WI38 (cell line): ENCODE results near the gene LPIN2.
"Not testable (repeated sequence)": the region's sequence is repeated elsewhere in the genome, so short reads cannot be mapped to it uniquely, and the experiment has no call there.

ENCODE experiments used
- H3K4me3 ChIP-seq: 2 replicates; pipeline ENCODE4 v1.5.1; 2011; ENCODE audit warnings: low read depth, mild to moderate bottlenecking, control low read depth, low read length
- TF ChIP-seq, protein P1 (sequence below): IDR thresholded peaks from 2 replicates; pipeline ENCODE4 v1.5.1; 2012; ENCODE audit warnings: low read depth, mild to moderate bottlenecking, control low read depth, low read length

Gene LPIN2

GRCh38 chr18:3032721-3033120 is 19.8 kb upstream of the LPIN2 start:
- TF ChIP-seq, protein P1, sequence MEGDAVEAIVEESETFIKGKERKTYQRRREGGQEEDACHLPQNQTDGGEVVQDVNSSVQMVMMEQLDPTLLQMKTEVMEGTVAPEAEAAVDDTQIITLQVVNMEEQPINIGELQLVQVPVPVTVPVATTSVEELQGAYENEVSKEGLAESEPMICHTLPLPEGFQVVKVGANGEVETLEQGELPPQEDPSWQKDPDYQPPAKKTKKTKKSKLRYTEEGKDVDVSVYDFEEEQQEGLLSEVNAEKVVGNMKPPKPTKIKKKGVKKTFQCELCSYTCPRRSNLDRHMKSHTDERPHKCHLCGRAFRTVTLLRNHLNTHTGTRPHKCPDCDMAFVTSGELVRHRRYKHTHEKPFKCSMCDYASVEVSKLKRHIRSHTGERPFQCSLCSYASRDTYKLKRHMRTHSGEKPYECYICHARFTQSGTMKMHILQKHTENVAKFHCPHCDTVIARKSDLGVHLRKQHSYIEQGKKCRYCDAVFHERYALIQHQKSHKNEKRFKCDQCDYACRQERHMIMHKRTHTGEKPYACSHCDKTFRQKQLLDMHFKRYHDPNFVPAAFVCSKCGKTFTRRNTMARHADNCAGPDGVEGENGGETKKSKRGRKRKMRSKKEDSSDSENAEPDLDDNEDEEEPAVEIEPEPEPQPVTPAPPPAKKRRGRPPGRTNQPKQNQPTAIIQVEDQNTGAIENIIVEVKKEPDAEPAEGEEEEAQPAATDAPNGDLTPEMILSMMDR = no peak
- H3K4me3 ChIP-seq = no peak overlapping the region

DNA sequence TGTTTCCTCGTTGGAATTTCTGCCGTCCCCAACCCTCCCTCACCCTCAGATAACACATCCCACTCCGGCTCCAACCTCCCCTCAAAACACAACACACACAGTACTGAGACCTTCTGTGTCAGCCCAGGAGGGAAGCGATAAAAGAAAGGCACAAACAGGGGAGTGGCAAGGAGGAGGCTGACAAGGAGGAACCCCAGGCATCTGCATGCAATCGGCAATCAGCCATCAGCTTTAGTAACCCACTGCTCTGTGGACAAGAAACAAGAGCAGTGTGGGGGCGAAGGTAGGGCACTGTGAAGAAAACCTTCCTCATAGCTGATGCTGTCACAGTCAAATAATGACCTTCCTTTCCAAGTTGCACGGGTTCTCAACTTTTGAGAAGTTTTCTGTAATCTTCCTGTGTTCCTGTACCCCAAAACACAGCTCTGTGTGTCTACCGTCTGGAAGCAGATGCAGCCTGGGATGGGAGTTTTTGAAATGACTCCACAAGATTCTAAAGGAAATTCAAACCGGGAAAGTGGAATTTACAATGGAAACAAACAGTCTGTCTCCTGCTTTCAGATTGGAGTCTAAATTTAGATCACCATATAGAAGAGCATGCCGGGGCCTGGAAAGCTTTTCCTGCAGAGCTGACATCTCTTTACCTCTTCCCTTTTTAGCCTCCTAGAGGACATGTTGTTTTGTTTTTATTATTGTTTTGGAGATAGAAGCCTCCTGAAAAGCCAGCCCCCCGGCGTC is 16.4 kb upstream of the LPIN2 start:
- TF ChIP-seq, protein P1 = no peak
- H3K4me3 ChIP-seq = no peak overlapping the region

GRCh38 chr18:3028115-3028514 is 15.2 kb upstream of the LPIN2 start:
- H3K4me3 ChIP-seq = not testable (repeated sequence)

DNA sequence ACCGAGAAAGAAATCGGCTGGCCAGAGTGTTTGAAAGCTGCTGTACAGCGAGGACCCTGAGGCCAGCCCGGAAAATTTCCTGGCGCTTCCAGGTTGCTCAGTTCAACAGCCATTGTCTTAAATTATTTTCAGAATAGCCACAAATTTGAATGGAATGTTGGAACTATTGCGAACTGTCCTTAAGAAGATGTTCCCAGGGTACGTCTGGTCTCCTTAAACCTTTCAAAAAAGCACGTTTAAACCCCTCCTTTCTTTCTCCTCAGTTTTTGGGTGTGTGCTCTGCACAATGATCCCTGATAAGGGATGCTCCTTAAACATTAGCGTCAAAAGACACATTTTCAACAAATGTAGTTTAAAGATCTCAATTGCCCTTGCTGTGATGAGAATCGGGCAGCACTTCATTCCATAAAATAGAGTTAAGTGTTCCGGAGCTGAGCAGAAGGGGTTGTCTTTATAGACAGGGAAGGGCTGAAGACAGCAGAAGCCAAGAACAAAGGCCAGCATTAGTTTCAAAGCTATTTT is 14.5 kb upstream of the LPIN2 start:
- no peak overlapping the region for H3K4me3 ChIP-seq
- TF ChIP-seq, protein P1 = no peak

DNA sequence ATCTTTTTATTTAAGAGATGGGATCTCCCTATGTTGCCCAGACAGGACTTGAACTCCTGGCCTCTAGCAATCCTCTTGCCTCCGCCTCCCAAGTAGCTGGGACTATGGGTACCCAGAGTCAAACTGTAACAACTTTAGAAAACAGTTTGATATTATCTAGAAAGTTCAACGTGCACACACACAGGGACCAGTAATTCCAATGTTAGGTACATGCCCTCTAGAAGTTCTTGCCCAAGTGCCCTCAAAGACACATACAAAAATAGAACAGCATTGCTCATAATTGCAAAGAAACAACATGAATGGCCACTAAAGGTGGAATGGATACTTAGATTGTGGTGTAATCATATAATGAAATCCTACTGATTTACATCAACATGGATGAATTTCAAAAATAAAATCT is 12.6 kb upstream of the LPIN2 start:
- TF ChIP-seq, protein P1 = no peak

DNA sequence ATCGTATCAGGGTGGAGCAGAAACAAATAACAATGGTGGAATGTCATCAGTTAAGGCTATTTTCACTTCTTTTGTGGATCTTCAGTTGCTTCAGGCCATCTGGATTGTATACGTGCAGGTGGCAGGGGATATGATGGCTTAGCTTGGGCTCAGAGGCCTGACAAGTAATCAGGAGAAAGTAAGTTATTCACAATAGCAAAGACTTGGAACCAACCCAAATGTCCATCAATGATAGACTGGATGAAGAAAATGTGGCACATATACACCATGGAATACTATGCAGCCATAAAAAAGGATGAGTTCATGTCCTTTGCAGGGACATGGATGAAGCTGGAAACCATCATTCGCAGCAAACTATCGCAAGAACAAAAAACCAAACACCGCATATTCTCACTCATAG is 10.7 kb upstream of the LPIN2 start:
- not testable (repeated sequence) for H3K4me3 ChIP-seq

More for the DNA sequence above, 12.6 kb upstream of the LPIN2 start:
- no peak overlapping the region for H3K4me3 ChIP-seq

GRCh38 chr18:3016585-3017297 is 3.8 kb upstream of the LPIN2 start:
- no peak overlapping the region for H3K4me3 ChIP-seq
- TF ChIP-seq, protein P1 = no peak

GRCh38 chr18:3015851-3016250 is 2.9 kb upstream of the LPIN2 start:
- no peak overlapping the region for H3K4me3 ChIP-seq
- TF ChIP-seq, protein P1 = no peak
